A549 treated with AZD9567 at 1 μM for 4 hours (cell line): Measurements from ENCODE around the gene TMEM169. TPM values are rescaled to one million over a fixed set of nuclear protein-coding genes. Genes with fewer than 3 reads are reported as not detected.

Experiments
- total RNA-seq: library from RNA; stranded (reverse); fragments of 200-300 nt; extraction: Qiagen RNA extraction; gene quantifications from 5 replicates; pipeline ENCODE4 v1.2.3, GENCODE V29; 2022; ENCODE audit not compliant: insufficient read depth

The TMEM169 gene, protein sequence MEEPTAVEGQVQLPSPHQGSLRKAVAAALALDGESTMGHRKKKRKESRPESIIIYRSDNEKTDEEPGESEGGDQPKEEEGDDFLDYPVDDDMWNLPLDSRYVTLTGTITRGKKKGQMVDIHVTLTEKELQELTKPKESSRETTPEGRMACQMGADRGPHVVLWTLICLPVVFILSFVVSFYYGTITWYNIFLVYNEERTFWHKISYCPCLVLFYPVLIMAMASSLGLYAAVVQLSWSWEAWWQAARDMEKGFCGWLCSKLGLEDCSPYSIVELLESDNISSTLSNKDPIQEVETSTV
- total RNA-seq = 0.29 to 0.65 TPM (median 0.48 TPM) in 4 of 5 replicates, not detected in the other

DNA sequence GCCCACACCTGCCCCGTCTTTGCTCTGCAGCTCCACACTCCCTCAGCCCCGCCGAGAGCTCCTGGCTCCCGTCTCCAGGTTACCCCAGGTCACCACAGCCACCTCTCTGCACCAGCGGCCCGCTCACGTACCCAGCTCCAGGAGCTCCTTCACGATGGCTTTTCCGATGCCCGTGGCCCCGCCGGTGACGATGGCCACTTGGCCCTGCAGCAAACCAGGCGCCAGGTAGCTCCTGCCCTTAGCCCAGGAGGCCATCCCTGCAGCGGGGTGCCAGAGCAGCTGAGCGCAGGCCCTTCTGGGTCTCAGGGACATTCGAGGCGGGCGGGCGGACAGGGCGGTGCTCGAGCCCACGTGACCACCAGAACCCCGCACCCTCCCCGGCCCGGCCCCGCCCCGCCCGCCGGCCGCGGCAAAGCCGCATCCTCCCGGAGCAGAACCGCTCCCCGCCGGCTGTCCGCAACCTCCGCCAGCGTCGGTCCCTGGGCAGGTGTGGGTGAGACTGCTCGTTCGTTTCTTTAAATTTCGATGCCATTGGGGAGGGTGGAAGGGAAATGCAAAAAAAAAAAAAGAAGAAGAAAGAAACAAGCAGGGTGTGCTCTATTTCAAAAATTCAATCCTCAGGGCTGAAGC, at the start of gene TMEM169, which contains the start of gene PECR:
Gene TMEM169, plus strand, starts transcription at position 433 of the 630 bp plus-strand sequence. CDS start 14,045 bp downstream, outside the sequence.
Gene PECR, minus strand, starts transcription at position 323 of the 630 bp plus-strand sequence. Its CDS starts 68 bp downstream, at position 255.

DNA sequence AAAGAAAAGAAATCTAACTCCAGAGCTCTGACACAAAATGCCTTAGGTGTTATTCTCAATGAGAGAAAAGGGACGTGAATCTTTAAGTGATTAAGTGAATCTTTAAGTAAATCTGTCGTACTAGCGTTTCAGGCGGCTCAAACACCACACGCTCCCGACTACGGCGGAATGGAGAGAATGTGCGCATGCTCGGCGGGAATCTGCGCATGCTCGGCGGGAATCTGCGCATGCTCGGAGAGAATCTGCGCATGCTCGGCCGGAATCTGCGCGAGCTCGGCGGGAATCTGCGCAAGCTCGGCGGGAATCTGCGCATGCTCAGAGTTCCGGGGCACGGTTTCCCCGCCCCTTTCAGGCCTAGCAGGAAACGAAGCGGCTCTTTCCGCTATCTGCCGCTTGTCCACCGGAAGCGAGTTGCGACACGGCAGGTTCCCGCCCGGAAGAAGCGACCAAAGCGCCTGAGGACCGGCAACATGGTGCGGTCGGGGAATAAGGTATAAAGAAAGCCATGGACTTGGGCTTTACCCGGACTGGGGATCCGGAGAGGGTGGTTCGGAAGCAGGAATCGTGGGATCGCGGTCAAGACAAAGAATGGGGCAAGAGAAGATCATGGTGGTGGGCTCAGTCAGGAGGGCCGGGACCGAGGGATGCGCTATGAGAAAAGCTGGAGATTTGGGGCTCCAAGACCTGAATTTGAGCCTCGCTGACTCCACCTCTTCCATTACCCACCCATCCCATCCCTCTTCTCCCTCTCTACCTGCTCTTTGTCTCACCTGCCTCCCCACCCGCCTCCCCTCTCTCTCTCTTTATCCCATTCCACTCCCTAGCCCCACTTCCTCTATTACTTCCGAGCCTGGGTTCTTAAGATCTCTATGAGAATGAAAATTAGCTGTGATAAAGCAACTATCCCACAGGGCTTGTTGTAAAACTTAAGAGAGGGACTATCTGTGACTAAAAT, 27.5 kb downstream of the TMEM169 start, which contains the start of gene XRCC5:
Gene XRCC5, plus strand, starts transcription at position 382 of the 955 bp plus-strand sequence. Its CDS starts 89 bp downstream, at position 471.

Other genes starting within 250 kb of the TMEM169 start
- 4.1 to 4.3 TPM (median 4.2 TPM) in 5 replicates for gene MREG, start 68.4 kb upstream of the TMEM169 start, total RNA-seq
- gene PECR, start 110 bp upstream of the TMEM169 start, total RNA-seq = 13.6 to 23.0 TPM (median 16.0 TPM) in 5 replicates
- gene XRCC5, start 27.4 kb downstream of the TMEM169 start, total RNA-seq = 164 to 225 TPM (median 171 TPM) in 5 replicates